Activated naive CD8-positive, alpha-beta T cell treated with anti-CD3 and anti-CD28 coated beads, Interleukin-2, amount 50 U/mL, for 16 hours (primary cell): ENCODE data around the gene SRPX2.
"Not testable (repeated sequence)": the region's sequence is repeated elsewhere in the genome, so short reads cannot be mapped to it uniquely, and the experiment has no call there.

Source experiments
- DNase-seq: peaks from one replicate; pipeline ENCODE4 v3.0.0-alpha.2; 2020; ENCODE audit warnings: low read depth, low spot score

The SRPX2 gene

GRCh38 chrX:100698551-100698950 lies 54.6 kb downstream of the SRPX2 start:
- DNase-seq, result no peak

DNA sequence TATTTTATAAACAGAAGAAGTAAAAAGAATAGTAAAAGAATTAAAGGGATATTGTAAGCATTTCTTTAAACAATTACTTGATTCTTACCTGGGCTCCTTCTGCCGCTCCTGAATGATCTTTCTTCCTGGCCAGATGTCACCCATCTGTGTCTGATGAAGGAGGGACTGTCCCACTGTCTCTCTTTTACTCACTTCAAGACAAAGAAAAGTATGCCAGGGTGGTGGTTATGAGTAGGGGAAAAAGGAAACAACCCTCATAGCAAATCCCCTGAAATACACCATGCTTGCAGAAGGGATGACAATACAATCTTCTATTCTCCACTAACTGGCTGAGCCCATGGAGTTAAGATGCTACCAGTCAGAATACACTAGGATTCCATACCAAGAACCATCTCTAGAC lies 56.8 kb downstream of the SRPX2 start:
- no peak for DNase-seq

GRCh38 chrX:100704581-100705203 lies 60.7 kb downstream of the SRPX2 start:
- DNase-seq, result no peak

GRCh38 chrX:100710816-100711215 lies 66.8 kb downstream of the SRPX2 start:
- no peak for DNase-seq

GRCh38 chrX:100717363-100717762 lies 73.4 kb downstream of the SRPX2 start:
- no peak for DNase-seq

DNA sequence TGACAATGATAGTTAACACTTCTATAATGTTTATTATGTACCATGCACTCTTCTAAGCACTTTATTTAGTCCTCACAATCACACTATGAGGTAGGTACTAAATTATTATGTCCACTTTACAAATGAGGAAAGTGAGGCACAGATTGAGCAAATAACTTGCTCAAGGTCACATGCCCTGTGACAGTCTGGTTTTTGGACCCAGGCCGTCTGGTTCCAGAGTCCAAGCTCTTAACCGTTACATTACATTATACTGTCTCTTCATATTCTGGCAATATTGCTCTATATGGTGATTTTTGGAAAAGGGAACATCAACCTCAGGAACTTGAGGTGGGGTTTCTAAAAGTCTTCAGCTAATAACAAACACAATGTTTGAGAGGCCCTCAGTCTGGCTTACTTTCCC lies 75.1 kb downstream of the SRPX2 start:
- no peak for DNase-seq

DNA sequence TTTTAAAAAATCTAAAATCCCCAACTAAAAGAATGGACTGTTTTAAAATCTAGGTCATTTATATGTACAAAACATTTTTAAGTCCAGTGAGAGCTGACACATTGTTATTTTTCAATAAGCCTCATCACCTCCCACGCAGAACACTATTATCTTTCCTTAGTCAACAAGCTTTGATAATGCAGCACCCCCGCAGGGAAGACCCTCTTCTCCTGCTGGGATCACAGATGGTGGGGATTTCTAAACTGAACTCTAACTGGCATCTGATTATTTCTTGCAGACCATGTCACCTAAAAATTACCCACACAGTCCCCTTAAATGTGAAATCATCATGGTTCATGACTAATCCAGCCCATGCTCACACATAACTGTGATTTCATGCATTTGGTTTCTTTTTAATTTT lies 76.3 kb downstream of the SRPX2 start:
- DNase-seq, result no peak

DNA sequence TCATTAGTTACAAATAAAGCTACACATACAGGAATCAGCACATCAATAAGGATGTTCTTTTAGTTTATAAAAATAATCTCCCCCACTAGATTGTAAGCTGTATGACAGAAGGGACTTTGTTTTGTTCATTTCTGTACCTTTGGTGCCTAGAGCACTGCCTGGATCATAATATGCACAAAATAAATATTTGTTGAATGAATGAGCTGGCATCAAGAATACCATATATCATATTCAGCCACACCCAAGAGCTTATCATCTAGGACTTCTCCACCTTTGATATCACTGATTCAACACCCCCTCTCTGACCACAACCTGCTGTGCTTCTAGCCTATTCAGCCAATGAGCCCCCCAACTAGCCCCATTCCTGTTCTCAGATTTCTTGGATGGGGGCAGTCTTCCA lies 77.3 kb downstream of the SRPX2 start:
- DNase-seq, result no peak

DNA sequence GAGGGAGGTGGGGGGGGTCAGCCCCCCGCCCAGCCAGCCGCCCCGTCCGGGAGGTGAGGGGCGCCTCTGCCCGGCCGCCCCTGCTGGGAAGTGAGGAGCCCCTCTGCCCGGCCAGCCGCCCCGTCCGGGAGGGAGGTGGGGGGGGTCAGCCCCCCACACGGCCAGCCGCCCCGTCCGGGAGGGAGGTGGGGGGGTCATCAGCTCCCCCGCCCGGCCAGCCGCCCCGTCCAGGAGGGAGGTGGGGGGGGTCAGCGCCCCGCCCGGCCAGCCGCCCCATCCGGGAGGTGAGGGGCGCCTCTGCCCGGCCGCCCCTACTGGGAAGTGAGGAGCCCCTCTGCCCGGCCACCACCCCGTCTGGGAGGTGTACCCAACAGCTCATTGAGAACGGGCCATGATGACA lies 80.0 kb downstream of the SRPX2 start:
- not testable (repeated sequence) for DNase-seq
